Measurements from ENCODE around the gene PHACTR3. TPM values are rescaled to one million over a fixed set of nuclear protein-coding genes. Genes with fewer than 3 reads are reported as not detected.

The PHACTR3 gene
- total RNA-seq, 1 donor from 2014 or later: 9.9 TPM

DNA sequence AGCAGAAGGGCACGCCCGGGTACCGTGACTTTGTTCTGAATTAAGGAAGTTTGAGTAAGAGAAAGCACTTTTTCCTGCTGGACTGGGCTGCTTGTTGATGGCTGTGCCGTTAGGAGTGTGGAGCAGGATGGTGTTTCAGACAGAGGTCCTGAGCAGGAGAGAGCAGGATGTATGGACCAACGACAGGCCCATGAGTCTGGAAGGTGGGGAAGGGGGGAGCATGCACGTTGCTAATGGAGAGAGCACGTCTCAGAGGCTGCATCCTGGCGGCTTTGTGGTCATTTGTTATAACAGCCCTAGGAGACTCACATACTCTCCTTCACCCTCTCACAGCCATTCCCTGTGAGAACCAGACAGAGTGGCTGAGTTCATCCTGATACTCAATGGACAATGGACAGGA lies 56.8 kb downstream of the PHACTR3 start:
- no peak for DNase-seq (ENCODE audit: missing footprints)
- intact Hi-C loops (cut with DNase I): no loop called here

DNA sequence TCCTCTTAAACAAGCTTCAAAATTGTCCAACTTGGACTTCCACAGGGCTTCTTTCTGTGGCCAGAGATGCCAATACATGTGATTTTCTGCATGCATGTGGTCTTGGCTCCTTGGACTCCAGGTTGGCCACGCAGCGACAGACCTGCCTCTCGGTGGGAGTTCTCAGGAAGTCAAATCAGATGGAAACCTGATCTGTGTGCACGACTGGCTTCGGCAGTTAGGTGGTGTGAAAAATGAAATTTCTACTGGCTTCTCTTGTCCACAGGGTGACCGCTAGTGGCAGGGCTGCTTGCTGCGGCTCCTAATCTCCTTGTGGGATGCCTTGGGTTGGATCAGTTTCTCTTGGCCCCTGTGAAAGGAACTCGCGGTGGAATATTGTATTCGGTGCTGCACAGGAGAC lies 57.3 kb downstream of the PHACTR3 start:
- DNase-seq (ENCODE audit: missing footprints) (no peak), ATAC-seq (no peak)
- intact Hi-C loops (cut with DNase I): no loop called here

More for the DNA sequence above, 56.8 kb downstream of the PHACTR3 start:
- no peak for ATAC-seq

DNA sequence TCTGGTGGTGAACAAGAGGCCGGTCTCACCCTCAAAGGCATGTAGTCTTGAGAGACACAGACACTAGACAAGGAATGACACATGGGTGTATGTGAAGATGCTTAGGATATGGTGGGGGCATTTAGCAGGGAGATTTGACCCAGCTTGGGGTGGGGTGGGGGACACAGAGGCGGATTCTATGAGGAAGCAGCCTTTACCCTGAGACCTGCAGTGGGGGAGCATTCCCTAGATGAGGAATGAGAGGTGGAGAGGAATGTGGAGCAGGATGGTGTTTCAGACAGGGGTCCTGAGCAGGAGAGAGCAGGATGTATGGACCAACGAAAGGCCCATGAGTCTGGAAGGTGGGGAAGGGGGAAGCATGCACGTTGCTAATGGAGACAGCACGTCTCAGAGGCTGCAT lies 57.8 kb downstream of the PHACTR3 start:
- DNase-seq (ENCODE audit: missing footprints) (no peak), ATAC-seq (no peak)
- intact Hi-C loops (cut with DNase I): no loop called here

DNA sequence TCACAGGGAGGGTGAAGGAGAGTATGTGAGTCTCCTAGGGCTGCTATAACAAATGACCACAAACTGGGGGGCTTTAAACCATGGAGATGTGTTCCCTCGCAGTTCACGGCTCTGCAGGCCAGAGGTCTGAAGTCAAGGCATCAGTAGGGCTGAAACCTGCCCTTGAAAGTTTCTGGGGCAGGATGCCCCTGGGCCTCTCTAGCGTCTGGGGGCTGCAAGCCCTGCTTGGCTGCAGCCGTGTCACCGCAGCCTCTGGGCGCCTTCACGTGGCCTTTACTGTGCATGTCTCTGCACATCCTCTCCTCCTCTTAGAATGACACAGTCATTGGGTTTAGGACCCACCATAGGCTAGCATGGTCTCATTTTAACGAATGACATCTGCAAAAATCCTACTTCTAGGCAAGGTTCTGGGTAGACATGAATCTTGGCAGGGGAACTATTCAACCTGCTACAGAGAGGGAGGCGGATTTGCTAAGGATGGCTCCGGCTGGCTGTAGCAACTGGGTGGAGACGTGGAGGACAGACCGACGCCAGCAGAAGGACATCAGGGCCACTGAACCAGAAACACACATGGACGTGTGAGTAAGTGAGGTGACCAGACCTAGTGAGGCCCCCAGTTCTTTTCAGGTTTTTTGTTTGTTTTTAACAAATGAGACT lies 58.6 kb downstream of the PHACTR3 start:
- intact Hi-C loops (cut with DNase I): no loop called here
- no peak for DNase-seq (ENCODE audit: missing footprints)
- ATAC-seq: no peak

DNA sequence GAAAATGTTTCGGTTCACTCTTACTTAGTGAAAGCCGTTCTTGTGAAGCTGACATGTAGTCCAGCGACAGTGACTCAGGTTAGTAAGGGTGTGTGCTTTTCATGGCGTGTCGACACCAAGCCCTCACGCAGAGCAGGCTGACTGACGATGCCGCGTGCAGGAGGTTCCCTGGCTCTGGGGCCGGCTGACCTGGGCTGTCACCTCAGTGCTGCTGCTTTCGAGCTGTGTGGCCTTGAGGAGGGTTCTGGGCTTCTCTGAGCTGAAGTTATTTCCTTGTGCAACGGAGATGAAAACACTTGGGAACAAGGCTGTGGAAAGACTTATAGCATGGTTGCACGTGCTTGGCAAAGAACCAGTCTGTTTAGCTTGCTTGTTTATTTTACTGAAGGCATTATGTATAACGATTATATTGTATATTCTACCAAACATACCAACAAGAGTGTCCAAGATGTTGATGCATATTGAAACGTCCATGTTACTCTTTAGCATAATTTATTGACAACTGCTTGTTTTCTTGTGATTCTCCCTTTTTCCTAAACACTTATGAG lies 59.2 kb downstream of the PHACTR3 start:
- intact Hi-C loops (cut with DNase I): no loop called here
- ATAC-seq: no peak
- DNase-seq (ENCODE audit: missing footprints): no peak

DNA sequence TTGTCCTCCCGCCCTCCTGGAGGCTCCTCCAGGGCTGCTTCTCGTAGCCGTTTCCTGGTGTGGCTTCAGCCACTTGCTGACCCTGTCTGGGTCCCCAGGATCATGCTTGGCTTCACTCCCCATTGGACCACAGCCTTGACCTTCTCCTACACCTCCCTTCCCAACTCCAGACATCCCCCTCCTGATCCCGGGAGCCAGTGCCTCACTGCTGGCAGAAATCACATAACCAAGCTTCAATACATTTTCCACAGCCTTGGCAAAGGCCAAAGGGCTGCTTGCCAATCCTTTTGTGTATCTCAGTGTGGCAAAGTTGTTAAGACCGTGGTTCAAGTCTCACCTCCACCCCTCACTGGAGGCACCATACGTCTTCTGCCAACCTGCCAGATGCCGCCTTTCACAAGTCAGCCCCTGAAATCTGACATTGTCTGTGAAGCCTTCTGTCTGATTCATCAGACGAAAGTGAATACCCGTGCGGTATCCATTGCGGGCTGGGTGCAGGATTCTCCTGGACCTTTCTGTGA lies 60.1 kb downstream of the PHACTR3 start:
- no peak for ATAC-seq
- intact Hi-C loops (cut with DNase I): no loop called here

DNA sequence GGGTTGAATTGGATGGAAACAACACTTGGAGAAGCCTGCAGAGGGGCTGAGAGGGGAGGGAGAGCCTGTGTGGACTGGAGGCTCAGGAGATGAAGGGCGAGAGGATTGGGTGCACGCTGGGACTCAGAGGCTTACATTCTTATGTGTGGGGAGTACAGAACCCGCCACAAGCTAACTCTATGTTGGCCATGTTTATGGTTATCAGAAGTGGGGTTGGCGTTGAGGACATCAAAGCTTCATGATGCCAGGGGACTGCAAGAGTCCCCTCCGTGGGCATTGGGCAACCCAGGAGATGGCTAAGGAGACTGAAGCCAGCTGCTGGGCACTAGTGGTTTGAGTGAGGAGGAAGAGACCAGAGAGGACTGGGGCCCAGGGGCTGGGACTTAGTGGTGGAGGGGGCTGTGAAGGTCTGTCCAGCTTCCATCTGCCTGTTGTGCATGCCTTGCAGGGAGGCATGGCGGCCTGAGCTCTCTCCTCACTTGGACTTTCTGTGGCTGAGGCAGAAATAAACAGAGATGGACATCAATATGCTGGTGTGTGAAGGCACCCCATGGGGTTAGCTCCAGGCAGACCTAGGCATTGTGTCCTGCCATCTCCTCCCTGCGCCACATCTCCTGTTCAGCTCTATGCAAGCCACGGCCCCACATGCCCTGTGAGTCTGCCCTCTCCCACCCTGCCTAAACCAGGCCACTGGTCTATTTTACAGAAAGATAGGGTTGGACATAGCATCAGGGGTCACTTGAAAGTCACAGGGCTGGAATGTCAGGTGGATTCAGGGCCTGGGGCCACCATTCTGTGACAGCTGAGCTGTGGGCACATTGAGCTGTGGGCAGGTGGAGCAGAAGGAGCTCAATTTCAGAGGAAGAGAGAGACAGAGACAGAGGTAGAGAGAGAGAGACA lies 61.6 kb downstream of the PHACTR3 start:
- DNase-seq (ENCODE audit: missing footprints): no peak
- intact Hi-C loops (cut with DNase I): no loop called here
- ATAC-seq: no peak

More for the DNA sequence above, 60.1 kb downstream of the PHACTR3 start:
- no peak for DNase-seq (ENCODE audit: missing footprints)

DNA sequence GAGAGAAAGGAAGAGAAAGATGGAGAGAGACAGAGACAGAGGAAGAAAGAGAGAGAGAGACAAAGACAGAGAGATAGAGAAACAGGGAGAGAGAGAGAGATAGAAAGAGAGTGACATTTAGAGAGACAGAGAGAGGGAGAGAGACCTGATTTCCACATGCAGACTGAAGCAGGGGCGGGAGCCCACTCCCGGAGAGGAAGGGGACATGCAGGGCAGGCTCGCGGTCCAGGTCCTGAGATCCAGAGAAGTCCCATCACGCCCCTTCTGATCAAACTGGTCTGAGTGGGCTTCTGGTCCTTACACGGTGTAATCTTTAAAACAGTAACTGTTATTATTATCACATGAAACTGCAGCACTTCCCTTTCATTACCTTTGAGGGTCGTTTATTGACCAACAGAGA lies 62.2 kb downstream of the PHACTR3 start:
- intact Hi-C loops (cut with DNase I): no loop called here
- no peak for ATAC-seq
- no peak for DNase-seq (ENCODE audit: missing footprints)

DNA sequence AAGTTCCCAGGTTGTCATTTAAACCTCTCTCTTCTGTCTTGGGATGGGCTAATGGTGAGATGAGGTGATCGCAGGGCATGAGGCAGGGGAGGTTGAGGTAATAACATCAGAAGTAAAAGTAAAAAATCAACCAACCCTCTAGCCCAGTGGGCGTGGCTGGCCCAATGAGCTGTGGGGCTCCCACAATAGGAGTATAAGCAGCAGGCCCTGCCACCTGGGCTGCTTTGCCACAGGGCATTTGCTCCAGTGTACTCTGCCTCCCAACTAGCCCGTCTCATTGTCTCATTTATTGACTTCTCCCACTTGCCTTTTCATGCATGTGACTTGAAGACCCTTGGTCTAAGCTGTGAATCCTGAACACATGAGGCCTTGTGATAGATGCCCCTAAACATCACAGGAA lies 62.8 kb downstream of the PHACTR3 start:
- ATAC-seq: no peak
- DNase-seq (ENCODE audit: missing footprints): no peak
- intact Hi-C loops (cut with DNase I): no loop called here

DNA sequence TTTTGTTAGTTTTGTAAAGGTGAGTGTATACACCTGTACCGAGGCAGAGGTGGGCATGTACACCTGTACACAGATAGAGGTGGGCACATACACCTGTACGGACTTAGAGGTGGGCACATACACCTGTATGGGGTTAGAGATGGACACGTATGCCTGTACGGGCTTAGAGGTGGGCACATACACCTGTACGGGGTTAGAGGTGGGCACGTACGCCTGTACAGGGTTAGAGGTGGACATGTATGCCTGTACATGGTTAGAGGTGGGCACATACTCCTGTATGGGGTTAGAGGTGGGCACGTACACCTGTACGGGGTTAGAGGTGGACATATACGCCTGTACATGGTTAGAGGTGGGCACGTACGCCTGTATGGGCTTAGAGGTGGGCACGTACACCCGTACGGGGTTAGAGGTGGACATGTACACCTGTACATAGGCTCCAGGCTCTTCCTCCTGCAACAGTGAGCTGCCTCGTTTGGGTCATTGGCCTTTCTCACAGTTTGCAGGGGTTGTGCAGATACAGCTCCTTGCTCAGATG lies 63.7 kb downstream of the PHACTR3 start:
- DNase-seq (ENCODE audit: missing footprints) (no peak), ATAC-seq (no peak)
- intact Hi-C loops (cut with DNase I): no loop called here

DNA sequence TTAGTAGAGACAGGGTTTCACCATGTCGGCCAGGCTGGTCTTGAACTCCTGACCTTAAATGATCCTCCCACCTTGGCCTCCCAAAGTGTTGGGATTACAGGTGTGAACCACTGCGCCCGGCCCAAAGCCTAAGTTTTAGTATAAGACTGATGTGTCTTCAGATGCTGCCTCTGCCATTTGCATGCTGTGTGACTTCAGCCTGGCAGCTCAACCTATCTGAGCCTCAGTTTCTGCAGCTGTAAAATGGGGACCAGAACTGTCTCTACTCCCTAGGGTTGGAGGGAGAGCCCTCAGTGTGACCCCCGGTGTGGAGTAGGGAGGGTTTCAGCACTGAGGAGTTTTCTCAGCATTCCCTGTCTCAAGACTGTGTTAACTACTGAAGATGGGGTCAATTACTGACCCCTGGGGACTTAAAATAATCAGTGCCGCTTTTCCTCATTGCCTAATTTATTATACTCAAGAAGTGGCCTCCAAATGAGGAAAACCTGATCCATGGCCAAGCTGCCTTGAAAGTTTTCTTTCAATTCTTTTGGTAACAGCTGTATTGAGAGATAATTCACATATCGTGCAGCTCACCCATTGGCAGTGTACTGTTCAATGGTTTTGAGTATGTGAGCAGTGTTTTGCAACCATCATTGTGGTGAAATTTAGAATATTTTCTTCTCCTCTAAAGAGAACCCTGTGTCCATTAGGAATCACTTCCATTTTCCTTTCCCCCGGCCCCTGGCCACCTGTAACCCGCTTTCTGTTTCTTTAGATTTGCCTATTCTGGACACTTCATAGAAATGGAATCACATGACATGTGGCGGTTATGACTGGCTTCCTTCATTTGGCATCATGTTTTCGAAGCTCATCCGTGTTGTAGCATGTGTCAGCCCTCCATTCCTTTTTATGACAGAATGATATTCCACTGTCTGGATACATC lies 64.8 kb downstream of the PHACTR3 start:
- intact Hi-C loops (cut with DNase I): no loop called here
- DNase-seq (ENCODE audit: missing footprints): no peak
- ATAC-seq: no peak

DNA sequence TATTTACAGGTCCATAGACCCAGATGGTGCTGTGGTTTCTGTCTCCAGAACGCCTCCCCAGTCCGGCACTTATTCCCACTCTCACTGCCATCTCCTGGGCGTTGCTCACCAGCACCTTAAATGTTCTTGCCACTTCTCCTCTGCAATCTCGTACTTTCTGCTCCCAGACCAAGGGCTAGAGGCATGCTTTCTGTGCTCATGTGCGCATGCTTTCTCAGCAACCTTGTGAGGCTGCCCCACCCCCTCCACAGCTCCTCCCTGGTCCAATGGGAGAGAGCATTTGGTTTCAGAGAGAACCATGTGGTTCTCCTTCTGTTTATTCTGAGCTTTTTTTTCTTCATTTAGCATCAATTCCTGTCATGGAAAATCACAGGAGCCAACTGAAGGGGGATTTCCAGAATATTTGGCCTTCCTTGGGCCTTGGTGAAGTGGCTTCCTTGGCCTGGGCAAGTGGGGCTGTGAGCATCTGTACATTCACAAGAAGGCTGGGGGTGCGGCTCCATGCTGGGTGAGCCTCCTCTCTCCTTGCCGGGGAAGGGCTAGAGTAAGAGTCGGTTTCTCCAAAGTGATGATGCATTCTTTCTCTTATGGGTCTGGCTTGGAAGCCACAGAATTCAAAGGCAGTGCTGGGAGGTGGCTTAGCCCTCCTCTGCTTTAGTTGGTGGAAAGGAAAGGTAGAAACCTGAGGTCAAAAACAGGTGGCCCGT lies 66.6 kb downstream of the PHACTR3 start:
- DNase-seq (ENCODE audit: missing footprints): no peak
- no peak for ATAC-seq
- intact Hi-C loops (cut with DNase I): no loop called here

DNA sequence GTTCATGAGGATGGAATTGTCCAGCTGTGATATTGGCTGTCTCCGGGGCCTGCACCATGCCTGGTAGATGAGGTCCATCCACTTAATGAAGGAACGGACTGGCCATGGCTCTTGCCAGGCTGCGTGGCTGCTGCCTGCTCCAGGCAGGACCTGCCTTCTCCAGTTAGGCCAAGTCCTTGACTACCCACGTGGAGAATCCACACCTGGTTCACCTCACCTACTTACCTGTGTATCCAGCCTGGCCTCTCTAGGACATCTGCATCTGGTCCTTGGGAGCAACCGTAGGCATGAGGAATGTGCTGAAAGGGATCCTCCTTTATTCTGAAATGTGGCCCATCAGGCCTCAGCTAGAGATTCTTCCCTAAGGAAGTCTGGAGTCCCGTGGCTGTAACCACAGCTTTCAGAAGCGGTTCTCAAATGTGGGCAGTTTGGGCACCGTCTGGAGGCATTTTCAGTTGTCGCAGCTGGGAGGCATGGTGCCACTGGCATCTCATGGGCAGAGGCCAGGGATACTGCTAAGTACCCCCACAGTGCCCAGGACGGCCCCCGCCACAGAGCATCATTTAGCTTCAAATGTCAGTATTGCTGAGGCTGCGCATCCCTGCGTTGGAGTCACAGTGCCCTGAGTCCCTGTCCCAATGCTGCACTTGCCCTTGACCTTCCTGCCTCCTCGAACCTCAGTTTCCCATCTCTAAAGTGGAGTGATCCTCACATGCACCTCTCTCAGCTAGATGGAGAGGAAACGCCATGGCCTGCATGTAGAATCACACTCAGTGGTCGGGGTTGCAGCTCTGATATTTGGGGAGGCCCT lies 67.5 kb downstream of the PHACTR3 start:
- ATAC-seq: no peak
- no peak for DNase-seq (ENCODE audit: missing footprints)
- intact Hi-C loops (cut with DNase I): no loop called here

DNA sequence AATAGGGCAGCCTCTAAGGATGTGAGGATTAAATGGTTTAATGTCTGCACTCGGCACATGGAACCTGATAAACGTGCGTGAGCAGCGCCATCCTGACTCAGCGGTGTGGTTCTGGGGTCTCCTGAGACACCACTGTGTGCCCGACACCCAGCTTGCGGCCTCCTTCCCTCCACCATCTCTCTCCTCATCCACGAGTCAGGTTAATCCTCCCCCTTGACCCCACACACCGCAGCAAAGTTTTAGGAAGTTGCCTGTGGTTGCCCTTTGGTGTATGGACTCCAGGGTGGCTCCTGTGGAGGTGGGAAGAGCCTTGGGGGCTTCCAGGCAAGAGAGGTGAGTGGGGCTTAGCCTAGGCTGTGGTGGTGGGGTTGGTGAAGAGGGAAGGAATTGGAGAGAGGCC lies 68.2 kb downstream of the PHACTR3 start:
- DNase-seq (ENCODE audit: missing footprints) (no peak), ATAC-seq (no peak)
- intact Hi-C loops (cut with DNase I): no loop called here

DNA sequence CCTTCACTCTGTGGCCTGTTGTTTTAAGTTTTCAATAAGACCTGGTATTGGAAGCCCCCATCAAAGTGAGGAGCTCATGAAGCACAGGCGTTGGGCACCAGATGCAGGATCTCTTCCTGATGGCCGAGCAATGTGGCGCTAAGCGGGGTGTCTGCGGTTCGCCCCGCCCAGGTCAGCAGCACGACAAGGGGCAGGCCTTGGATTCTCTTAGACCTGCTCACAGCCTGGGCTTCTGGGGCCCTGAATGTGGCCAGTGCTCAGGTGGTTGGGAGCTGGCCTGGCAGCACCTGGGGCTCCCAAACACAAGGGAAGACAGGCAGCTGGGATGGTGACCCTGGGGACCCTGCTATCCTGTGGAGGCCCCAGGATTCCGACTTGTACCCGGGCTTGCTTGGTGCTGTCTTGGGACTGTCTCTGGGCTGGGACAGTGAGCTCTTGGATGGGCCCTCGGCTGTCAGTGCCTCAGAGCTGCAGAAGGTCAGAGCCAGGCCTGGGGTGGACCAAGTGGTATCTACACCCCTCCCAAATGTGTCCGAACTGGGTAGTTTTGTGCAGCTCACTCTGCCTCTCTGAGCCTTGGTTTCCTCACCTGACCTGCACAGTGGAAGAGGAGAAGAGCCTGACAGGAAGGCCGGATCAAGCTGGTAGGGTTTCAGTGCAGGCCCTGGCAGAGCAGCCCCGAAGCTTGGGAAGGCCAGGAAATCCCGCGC lies 69.1 kb downstream of the PHACTR3 start:
- intact Hi-C loops (cut with DNase I): no loop called here
- ATAC-seq (no peak), DNase-seq (ENCODE audit: missing footprints) (no peak)

DNA sequence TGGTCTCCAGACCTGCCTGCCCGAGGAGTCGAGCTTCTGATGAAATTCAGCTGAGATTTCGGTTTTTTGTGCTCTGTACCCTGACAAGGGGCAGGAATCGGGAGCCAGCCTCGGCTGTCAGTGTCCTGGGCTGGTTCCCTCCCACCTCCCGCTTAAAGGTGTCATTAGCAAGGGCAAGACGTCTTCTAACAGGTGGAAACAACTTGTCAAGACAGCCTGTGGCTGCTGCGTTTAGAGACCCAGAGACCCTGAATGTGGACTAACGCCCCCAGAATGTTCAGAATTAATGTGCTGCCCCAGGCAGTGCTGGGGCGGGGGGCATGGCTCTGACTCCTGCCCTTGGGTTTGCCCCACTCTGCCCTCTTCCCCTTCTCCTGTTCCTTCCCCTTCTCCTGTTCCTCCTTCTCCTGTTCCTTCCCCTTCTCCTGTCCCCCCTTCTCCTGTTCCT lies 69.7 kb downstream of the PHACTR3 start:
- ATAC-seq (no peak), DNase-seq (ENCODE audit: missing footprints) (no peak)
- intact Hi-C loops (cut with DNase I): no loop called here

Measured in Right ventricle myocardium inferior (tissue), 1 donor.